UCSD-AML1 (cell line): ENCODE data around the gene LYPD6B.

ENCODE experiments used
- DNase-seq: peaks from one replicate; lab custom pipeline; 2025; ENCODE audit not compliant: unreplicated experiment; lab: John Stamatoyannopoulos, UW

LYPD6B gene

DNA sequence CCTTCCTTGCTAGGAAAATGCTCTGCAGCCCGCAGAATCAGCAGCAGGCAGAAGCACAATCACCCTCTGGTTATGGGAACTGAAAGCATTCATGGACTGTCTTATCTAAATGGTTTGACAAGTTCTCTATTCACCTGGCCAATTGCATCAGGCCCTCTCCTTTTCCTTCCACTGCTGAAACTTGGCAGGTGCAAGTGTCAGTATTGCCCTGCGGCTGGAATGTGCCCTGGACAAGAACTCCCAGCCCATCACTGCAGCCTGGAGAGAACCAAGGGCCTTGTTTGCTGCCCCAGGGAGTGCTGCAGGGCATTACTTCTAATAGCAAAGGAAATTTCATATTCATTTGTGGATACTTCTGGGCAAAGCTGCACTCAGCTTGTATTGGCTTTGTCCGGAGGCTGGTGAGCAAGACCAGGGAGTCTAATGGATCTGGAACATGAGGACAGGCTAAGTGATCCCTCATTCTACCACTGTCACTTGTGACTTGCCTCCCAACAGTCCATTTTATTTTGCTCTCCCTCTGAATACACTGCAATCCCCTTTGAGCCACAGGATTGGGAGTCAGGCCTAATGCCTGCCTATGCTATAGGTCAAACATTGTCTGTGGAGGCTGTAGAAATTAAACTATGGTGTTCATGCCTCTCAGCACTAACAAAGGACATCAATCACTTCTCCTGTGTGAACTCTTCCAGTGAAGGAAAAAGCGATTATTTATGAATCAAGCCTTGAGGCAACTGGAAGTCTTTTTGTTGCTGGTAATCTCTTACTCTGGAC, 116.9 kb downstream of the LYPD6B start:
- no peak for DNase-seq

DNA sequence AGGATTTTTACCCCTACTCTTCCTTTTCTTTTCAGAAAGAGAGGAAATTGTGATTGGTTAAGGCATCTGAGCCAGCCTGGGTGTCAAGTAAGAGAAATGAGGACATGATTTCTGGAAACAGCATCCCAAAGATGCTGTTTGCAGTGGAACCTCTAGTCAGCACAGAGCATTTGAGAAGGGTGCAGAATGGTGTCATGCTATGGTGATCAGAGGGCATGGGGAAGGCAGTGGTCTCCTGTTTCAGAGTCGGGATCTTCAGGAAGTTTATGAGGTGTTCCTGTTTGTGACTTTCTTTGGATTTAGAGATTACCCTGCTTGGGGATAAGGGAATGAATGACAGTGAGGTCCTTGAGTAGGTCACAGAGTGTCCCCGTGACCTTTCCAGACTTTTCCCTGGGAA, 117.5 kb downstream of the LYPD6B start:
- DNase-seq = no peak

DNA sequence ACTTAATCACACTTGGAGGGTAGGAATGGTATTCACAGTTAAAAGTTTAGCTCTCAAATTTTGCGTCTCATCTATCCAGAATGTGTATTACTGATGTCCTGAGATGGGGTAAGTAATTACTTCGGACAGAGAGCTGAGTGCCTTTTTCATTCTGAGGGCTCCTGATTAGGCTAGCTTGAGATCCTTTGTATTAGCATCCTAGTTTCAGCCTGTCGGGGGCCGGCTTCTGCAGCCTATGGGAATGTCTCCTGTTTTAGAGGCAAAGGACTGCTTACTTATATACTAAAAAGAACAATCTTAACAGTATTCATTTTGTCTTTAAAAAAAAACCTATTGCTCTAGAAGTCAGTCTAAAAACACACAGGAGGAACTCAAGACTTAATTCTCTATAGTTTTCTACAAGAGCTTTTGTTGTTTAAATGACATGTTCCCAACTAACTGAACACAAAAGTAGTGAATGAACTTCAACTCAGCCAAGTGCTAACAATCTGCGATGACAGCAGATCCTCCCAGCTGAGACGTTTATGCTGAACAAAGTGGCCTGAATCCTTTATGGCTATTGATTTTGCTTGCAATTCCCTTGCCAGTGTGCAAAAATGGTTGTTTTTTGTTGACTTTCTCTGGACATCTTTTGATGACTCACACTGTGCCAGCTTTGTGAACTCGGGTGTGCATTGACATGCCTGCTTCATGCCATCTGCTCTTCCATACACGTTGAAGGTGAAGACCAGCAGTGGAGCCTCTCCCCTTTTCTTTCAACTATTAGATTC, 118.7 kb downstream of the LYPD6B start:
- DNase-seq = no peak

DNA sequence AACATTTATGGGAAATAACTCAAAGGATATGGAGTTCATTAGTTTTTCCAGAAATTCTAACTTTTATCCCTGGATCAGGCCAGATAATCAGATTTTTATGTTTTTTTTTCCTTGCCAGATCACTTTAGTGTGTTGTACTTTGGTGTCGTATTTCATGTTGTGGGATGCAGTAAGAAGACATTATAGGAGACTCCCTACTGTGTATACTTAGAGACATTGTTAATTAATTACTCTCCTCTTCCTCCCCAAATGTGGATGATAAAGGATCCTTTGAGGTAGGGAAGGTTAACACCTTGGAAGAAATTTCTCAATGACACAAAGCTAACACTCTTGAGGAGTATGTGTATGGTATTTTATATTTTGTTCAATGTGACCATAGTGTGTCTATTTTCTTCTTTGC, 120.5 kb downstream of the LYPD6B start:
- no peak for DNase-seq

DNA sequence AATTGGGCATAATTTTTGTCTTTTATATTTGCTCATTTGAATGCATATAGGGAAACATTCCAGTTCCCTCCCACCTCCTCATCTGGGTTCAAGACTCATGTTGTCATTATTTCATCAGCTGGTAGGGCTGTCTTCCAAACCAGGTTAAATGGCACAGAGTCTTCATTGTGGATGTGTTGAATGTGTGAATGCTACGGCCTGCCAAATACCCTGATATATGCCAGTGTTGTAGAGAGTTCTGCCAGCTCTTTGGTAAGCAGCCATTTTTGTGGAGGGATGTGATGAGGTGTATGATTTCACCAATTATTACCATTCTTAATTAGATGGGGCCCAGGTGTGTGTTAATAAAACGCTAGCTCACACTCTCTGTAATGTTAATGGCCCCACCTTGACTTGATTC, 121.7 kb downstream of the LYPD6B start:
- DNase-seq = no peak

DNA sequence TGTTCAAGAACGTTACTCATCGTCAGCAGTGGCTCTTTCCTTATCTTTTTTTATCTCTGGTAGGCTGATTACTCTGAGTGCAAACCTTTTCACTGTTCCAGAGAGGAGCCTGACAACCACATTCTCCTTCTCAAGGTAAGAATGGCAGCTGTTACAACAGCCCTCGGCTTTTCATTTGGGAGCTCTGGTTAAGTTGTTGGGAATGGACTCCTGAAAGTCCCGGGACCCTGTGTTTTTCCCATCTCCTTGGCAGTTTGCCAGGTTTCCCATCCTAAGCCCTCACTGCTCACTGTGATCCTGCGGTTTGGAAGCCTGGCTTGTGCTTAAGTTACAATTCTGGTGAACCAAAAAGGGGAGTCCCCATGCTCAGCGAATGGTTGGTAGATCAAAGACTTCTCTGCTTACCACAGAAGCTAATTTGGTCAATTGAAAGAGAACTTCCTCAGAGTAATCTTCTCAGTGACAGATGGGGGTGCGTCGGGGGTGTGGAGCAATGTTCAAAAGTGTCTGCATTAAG, 122.3 kb downstream of the LYPD6B start:
- peak; percentile 28 for DNase-seq

DNA sequence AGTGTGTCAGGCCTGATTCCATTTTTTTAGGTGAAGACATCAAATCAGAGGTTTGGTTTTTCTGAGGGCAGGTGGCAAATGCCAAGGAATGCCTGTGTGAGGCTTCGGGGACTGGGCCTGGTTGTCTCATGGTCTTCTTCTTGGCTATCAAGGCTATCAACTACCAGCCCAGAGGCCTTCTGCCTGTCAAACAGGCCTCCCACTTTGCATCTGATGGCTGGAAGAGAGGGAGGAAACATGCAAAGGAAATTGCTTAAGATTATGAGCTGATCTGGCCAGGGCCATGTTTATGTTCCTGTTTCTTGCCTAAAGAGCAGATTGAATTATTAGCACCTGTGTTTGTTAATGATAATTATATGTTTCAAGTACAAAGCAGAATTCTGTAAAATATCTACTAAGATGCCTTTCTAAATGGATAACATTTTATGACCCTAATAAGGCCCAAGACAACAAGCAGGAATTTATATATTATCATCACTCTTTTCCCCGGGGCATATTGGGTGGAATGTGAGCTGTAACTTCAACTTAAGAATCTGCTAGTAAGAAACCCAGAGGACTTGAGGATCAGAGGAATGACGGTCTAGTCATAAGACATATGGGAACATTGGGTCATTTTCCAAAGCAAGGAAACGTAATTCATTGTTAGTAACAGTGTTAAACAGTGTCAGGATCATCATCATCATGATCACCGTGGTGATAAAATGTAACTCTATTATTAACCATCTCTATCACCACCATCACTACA, 123.2 kb downstream of the LYPD6B start:
- peak; percentile 41 for DNase-seq

DNA sequence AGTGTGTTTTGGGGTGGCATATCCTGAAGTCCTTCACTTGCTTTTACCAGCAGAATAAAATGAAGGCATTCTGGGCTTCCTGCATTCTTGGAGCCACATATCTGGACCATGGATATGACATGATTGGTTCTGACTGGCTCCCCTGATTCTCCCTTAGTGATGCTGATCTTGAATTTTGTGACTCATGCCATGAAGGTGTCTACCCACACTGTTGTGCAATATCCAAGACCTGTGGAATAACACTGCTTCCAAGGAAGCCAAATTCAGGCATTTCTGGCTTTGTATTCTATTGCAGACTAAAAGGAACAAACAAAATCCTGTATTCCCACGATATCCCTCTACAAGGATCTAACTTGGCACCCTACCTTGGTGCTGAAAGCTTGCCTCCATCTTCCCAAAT, 125.8 kb downstream of the LYPD6B start:
- no peak for DNase-seq

DNA sequence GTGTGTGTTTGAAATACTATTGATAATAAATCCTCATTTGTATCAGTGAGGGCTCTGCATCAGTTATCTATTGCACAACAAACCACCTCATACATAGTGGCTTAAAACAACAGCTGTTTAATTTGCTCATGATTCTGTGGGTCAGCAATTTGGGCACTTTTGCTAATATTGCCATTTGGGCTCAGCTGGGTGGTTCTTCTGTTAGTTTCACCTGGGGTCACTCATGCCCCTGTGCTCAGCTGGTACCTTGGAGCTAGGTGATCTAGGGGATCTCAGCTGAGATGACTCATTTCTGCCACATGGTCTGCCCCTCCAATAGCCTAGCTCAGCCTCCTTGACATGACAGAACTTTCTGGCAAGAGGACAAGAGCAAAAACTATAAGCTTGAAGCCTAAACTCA, 126.3 kb downstream of the LYPD6B start:
- no peak for DNase-seq

DNA sequence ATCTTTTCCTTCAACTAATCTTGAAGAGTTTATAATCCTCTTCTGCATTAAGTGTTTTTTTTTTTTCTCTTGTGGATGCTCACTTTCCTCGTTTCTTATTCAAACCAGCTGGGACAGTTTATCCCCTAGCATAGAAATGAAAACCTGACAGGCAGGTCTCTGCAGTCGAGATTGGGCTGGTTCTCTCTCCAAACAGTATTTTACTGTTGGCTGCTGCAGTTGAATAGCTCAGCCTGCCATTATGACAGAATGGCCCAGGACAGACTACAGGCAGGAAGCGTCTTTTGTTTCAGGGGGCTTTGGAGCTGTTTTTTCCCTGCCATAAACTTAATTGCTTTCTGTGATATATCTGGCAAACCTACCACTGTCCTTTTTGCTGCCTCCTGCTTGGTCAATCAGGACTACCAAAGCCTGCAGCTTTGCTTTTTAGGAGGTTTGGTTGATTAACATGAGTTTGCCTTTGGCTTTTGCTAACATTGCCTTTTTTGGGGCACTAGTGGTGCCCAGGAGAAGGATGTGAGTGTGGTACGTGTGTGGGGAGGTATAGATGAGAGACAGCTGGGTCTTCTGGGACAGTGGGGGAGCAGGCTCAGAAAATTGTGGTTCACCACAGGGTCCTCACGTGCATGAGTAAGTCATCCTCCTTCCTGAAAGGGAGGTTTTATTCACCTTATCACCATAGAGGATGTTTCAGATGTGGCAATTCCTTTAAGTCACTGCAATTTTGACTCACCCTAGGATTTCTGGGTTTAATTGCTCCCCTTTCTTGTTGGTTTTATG, 128.7 kb downstream of the LYPD6B start:
- DNase-seq = no peak

DNA sequence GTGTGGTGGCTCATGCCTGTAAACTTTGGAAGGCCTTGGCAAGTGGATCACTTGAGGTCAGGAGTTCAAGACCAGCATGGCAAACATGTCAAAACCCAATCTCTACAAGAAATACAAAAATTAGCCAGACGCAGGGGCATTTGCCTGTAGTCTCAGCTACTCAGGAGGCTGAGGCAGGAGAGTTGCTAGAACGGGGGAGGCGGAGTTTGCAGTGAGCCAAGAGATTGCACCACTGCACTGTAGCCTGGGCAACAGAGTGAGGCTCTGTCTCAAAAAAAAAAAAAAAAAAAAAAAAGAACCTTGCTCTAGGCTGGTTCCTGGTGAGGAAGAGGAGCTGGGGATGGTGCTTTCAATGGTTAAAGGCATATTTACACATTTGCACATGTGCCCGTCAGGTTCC, 129.4 kb downstream of the LYPD6B start:
- DNase-seq = no peak

DNA sequence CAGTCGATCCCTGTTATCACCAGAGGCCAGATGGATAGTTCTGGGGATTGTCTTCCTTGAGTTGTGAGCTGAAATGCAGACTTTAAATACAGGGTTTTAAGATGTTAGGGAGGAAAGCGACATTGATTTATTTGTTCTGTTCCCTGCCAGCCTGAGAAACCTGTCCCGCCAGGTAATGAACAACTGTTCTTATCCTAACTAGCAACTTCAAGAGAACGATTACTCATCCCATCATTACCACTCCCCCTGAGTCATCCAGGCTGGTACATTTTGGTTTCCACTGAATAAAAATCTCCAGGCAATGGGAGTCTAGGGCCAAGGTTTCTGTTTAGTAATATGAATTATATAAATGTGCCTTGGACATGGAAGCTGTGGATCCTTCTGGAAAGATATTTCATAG, 131.2 kb downstream of the LYPD6B start:
- no peak for DNase-seq

DNA sequence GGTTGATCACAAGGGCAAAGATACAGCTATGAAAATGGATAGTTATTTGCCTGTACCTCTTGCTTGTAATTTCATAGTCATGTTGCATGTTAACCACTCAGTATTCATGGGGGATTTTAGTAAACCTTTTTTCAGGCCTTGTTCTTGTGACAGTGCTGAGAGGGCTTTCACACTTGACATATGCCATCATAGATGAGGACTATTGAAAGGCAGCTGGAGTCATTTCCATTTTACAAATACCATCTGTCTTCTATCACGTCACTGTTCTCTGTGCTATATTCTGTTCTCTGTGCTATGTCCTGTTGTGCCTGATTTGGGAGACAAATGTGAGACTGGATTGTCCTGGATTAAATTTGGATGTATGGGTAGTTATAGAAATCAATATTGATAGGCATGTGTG, 131.7 kb downstream of the LYPD6B start:
- no peak for DNase-seq

DNA sequence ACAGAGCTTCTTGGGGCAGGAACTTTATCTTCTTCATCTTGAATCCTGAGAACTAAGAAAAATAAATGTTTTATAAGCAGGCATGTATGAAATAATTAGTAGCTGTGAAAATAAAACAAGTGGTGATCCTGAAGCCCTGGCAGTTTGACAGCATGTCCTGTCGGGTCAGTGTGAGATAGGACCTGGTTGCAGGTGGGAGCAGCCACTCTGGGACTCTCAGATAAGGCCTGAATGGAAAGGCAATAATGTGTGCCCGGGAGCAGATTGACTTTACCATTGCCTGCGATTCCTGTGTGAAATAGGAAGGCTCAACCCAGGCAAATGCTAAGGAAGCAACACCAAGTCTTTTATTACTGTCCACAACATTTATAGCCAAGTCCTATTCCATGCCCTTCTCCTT, 132.4 kb downstream of the LYPD6B start:
- DNase-seq = no peak

DNA sequence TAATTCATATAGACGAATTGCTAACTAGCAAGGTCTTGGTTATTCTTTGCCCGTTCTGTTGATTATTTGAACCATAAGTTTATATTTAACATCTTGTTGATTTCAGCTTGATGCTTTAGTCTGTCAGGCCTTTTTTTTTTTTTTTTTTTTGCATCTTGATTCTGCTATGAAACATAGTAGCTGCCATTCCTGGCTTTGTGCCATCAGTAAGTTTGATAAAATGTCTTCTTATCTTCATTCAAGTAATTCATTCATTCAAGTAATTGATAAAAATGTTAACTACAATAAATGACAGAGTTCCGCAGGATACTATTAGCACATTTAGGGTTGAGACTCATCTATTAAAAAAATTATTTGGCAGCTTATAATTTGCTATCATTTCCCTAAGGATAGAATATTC, 134.7 kb downstream of the LYPD6B start:
- no peak for DNase-seq

DNA sequence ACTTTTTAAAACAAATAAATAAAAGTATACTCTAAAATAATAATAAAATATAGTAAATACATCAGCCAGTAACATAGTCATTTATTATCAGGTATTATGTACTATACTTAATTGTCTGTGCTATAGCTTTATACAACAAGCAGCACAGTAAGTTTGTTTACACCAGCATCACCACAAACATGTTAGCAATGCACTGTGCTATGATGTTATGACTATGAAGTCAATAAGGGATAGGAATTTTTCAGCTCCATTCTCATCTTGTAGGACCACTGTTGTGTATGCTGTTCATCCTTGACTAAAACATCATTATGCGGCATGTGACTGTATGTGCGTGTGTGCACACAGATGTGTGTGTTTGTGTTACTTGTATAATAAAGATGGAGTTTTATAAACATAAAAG, 137.5 kb downstream of the LYPD6B start:
- DNase-seq = no peak

DNA sequence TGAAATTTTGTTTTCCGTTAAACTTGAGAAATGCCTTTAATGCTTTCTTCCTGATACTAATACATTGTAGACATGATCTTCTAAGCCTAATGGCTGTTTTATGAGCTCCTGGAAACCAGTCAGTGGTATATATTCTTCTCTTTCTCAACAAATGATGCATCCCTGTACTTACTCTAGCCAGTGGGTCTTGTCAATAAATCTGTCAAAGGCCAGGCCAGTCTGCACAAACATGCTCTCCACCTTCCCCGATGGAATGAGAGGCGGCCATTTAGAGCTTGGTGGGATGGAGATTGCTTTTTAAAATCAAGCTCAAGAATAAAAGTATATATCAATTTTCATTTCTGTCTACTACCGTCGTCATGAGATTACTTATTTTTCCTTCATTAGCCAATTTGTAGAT, 140.1 kb downstream of the LYPD6B start:
- DNase-seq = no peak

DNA sequence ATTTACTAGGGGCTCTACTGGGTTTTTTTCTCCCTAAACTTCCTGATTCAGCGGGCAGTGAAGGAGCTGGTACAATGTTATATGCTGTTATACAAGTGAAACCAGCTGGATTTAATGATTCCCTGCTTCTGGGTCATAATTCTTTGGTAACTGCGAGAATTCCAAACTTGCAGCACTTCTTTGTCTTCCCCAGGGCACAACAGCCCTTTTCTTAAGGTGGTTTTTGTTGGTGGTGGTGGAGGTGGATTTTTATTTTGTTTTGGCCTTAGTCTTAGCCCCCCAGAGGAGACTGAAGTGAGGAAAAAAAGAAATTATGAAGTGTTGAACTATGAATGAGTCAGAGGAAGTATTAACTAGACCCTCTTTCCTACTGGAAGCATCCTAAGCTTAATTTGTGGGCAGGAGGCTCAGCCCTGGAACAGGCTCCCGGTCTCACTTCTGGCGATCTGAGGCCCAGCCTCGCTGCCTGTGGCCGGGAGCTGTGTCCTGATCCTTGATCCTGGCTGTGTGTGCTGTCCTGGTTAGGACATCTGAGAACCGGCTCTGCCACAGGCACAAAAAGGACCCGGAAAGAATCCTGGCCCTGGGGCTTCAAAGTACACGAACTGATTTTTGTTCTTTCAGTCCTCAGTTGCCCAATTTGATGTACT, 141.9 kb downstream of the LYPD6B start:
- DNase-seq = no peak

DNA sequence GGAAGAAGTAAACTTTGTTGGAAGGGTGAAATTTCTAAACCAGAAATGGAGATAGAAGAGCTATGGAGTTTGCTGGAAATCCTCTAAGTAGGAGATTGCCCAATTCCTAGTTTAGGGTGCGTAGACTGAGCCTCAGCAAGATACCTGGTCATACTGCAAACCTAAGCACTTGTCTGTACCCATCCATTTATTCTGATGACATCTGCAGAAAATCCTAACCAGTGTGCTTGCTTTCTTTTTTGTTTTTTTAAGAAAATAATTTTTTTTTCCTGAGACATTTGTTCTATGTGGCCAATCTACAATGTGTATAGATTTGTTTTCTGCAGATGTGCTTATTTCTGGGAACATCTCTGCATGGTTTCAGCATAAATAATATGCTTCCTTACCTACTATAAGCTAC, 144.7 kb downstream of the LYPD6B start:
- DNase-seq = no peak

DNA sequence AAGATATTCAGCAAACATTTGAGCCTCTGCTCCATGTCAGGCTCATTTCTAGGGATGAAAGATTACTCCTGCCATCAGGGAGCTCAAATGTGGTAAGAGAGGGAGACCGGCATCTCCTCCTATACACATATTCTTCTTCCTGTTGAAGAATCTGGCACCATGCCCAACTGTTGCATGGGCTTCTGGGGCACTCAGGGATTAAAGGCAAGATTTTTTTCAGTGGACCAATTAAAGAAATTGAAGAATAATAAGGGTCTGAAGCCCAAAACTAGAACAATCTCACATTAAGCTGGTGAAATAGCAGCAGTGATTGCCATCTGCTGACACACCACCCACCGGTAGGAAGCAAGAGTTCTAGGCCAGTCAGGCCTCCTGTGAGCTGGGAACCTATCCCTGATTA, 146.5 kb downstream of the LYPD6B start:
- DNase-seq = no peak
